ENCODE results near the gene GATAD2B.
"Not testable (repeated sequence)": the region's sequence is repeated elsewhere in the genome, so short reads cannot be mapped to it uniquely, and the experiment has no call there.

The GATAD2B gene

GRCh38 chr1:153782648-153783047 is 140.1 kb downstream of the GATAD2B start:
- Histone ChIP-seq H3K9ac (ENCODE audit: low read depth in 1 of 2, low read length in 2 of 2) (peak overlapping the region; percentile 83 to 90), H3K4me3 (ENCODE audit: low read depth in 1 of 2, low read length in 2 of 2) (peak overlapping the region; percentile 78 to 83), H3K4me1 (ENCODE audit: control insufficient read depth in 1 of 2, insufficient read depth in 2 of 2, low read length in 2 of 2) (peaks cover 15 to 26% of the 10 kb centered on the region in 2 donors)
- H3K27me3 ChIP-seq (ENCODE audit: control insufficient read depth in 1 of 2, insufficient read depth in 2 of 2, low read length in 2 of 2); H3K36me3 ChIP-seq (ENCODE audit: control insufficient read depth in 1 of 2, insufficient read depth in 2 of 2, low read length in 2 of 2); H3K27ac ChIP-seq (ENCODE audit: low read depth, low read length); H3K9me3 ChIP-seq (ENCODE audit: control insufficient read depth in 1 of 2, low read length in 2 of 2): not testable (repeated sequence)

- H3K36me3 ChIP-seq (ENCODE audit: control insufficient read depth in 1 of 2, insufficient read depth in 2 of 2, low read length in 2 of 2): no peaks in the 10 kb centered on the region
- H3K9ac ChIP-seq (ENCODE audit: low read depth in 1 of 2, low read length in 2 of 2): no peak overlapping the region
- H3K9me3 ChIP-seq (ENCODE audit: control insufficient read depth in 1 of 2, low read length in 2 of 2): no peaks in the 10 kb centered on the region
- H3K4me1 ChIP-seq (ENCODE audit: control insufficient read depth in 1 of 2, insufficient read depth in 2 of 2, low read length in 2 of 2): peaks cover 27 to 38% of the 10 kb centered on the region in 2 donors
- H3K4me3 ChIP-seq (ENCODE audit: low read depth in 1 of 2, low read length in 2 of 2): no peak overlapping the region
- H3K27ac ChIP-seq (ENCODE audit: low read depth, low read length): no peak overlapping the region
- no peaks in the 10 kb centered on the region for H3K27me3 ChIP-seq (ENCODE audit: control insufficient read depth in 1 of 2, insufficient read depth in 2 of 2, low read length in 2 of 2)
Measured at GRCh38 chr1:153780551-153780950, 142.2 kb downstream of the GATAD2B start.

- H3K4me3 ChIP-seq (ENCODE audit: low read depth in 1 of 2, low read length in 2 of 2): no peak overlapping the region
- no peaks in the 10 kb centered on the region for H3K36me3 ChIP-seq (ENCODE audit: control insufficient read depth in 1 of 2, insufficient read depth in 2 of 2, low read length in 2 of 2)
- no peaks in the 10 kb centered on the region for H3K9me3 ChIP-seq (ENCODE audit: control insufficient read depth in 1 of 2, low read length in 2 of 2)
- no peak overlapping the region for H3K27ac ChIP-seq (ENCODE audit: low read depth, low read length)
- no peak overlapping the region for H3K9ac ChIP-seq (ENCODE audit: low read depth in 1 of 2, low read length in 2 of 2)
- H3K27me3 ChIP-seq (ENCODE audit: control insufficient read depth in 1 of 2, insufficient read depth in 2 of 2, low read length in 2 of 2): no peaks in the 10 kb centered on the region
- H3K4me1 ChIP-seq (ENCODE audit: control insufficient read depth in 1 of 2, insufficient read depth in 2 of 2, low read length in 2 of 2): peaks cover 28 to 39% of the 10 kb centered on the region in 2 donors
Measured at GRCh38 chr1:153779781-153780541, 142.8 kb downstream of the GATAD2B start.

GRCh38 chr1:153778824-153779519 is 143.8 kb downstream of the GATAD2B start:
- H3K9me3 ChIP-seq (ENCODE audit: control insufficient read depth in 1 of 2, low read length in 2 of 2): no peaks in the 10 kb centered on the region
- H3K4me1 ChIP-seq (ENCODE audit: control insufficient read depth in 1 of 2, insufficient read depth in 2 of 2, low read length in 2 of 2): peaks cover 34 to 48% of the 10 kb centered on the region in 2 donors
- no peaks in the 10 kb centered on the region for H3K27me3 ChIP-seq (ENCODE audit: control insufficient read depth in 1 of 2, insufficient read depth in 2 of 2, low read length in 2 of 2)
- no peaks in the 10 kb centered on the region for H3K36me3 ChIP-seq (ENCODE audit: control insufficient read depth in 1 of 2, insufficient read depth in 2 of 2, low read length in 2 of 2)
- H3K27ac ChIP-seq (ENCODE audit: low read depth, low read length): no peak overlapping the region
- H3K4me3 ChIP-seq (ENCODE audit: low read depth in 1 of 2, low read length in 2 of 2): no peak overlapping the region
- H3K9ac ChIP-seq (ENCODE audit: low read depth in 1 of 2, low read length in 2 of 2): no peak overlapping the region

- Histone ChIP-seq H3K9me3 (ENCODE audit: control insufficient read depth in 1 of 2, low read length in 2 of 2) (no peaks in the 10 kb centered on the region), H3K27me3 (ENCODE audit: control insufficient read depth in 1 of 2, insufficient read depth in 2 of 2, low read length in 2 of 2) (no peaks in the 10 kb centered on the region), H3K4me1 (ENCODE audit: control insufficient read depth in 1 of 2, insufficient read depth in 2 of 2, low read length in 2 of 2) (peaks cover 31 to 46% of the 10 kb centered on the region in 2 donors), H3K4me3 (ENCODE audit: low read depth in 1 of 2, low read length in 2 of 2) (no peak overlapping the region), H3K9ac (ENCODE audit: low read depth in 1 of 2, low read length in 2 of 2) (no peak overlapping the region), H3K27ac (ENCODE audit: low read depth, low read length) (no peak overlapping the region), H3K36me3 (ENCODE audit: control insufficient read depth in 1 of 2, insufficient read depth in 2 of 2, low read length in 2 of 2) (peaks cover 0 to under 1% of the 10 kb centered on the region in 2 donors)
Measured at GRCh38 chr1:153778051-153778823, 144.5 kb downstream of the GATAD2B start.

GRCh38 chr1:153777648-153778047 is 145.1 kb downstream of the GATAD2B start:
- Histone ChIP-seq H3K9ac (ENCODE audit: low read depth in 1 of 2, low read length in 2 of 2) (no peak overlapping the region), H3K27me3 (ENCODE audit: control insufficient read depth in 1 of 2, insufficient read depth in 2 of 2, low read length in 2 of 2) (no peaks in the 10 kb centered on the region), H3K4me1 (ENCODE audit: control insufficient read depth in 1 of 2, insufficient read depth in 2 of 2, low read length in 2 of 2) (peaks cover 31 to 41% of the 10 kb centered on the region in 2 donors), H3K9me3 (ENCODE audit: control insufficient read depth in 1 of 2, low read length in 2 of 2) (no peaks in the 10 kb centered on the region), H3K27ac (ENCODE audit: low read depth, low read length) (no peak overlapping the region), H3K4me3 (ENCODE audit: low read depth in 1 of 2, low read length in 2 of 2) (no peak overlapping the region), H3K36me3 (ENCODE audit: control insufficient read depth in 1 of 2, insufficient read depth in 2 of 2, low read length in 2 of 2) (peaks cover 0 to 7% of the 10 kb centered on the region in 2 donors)

- no peak overlapping the region for H3K27ac ChIP-seq (ENCODE audit: low read depth, low read length)
- H3K4me3 ChIP-seq (ENCODE audit: low read depth in 1 of 2, low read length in 2 of 2): peak overlapping the region in 1 of 2 donors; percentile 72
- H3K27me3 ChIP-seq (ENCODE audit: control insufficient read depth in 1 of 2, insufficient read depth in 2 of 2, low read length in 2 of 2): no peaks in the 10 kb centered on the region
- H3K36me3 ChIP-seq (ENCODE audit: control insufficient read depth in 1 of 2, insufficient read depth in 2 of 2, low read length in 2 of 2): peaks cover 0 to 14% of the 10 kb centered on the region in 2 donors
- no peaks in the 10 kb centered on the region for H3K9me3 ChIP-seq (ENCODE audit: control insufficient read depth in 1 of 2, low read length in 2 of 2)
- peaks cover 31 to 44% of the 10 kb centered on the region in 2 donors for H3K4me1 ChIP-seq (ENCODE audit: control insufficient read depth in 1 of 2, insufficient read depth in 2 of 2, low read length in 2 of 2)
- H3K9ac ChIP-seq (ENCODE audit: low read depth in 1 of 2, low read length in 2 of 2): peak overlapping the region in 1 of 2 donors; percentile 5
Measured at GRCh38 chr1:153776845-153777370, 145.9 kb downstream of the GATAD2B start.

- H3K9ac ChIP-seq (ENCODE audit: low read depth in 1 of 2, low read length in 2 of 2): peak overlapping the region; percentile 46 to 82
- peak overlapping the region; percentile 71 to 72 for H3K4me3 ChIP-seq (ENCODE audit: low read depth in 1 of 2, low read length in 2 of 2)
- no peaks in the 10 kb centered on the region for H3K9me3 ChIP-seq (ENCODE audit: control insufficient read depth in 1 of 2, low read length in 2 of 2)
- H3K36me3 ChIP-seq (ENCODE audit: control insufficient read depth in 1 of 2, insufficient read depth in 2 of 2, low read length in 2 of 2): peaks cover 0 to 20% of the 10 kb centered on the region in 2 donors
- H3K27me3 ChIP-seq (ENCODE audit: control insufficient read depth in 1 of 2, insufficient read depth in 2 of 2, low read length in 2 of 2): no peaks in the 10 kb centered on the region
- H3K27ac ChIP-seq (ENCODE audit: low read depth, low read length): no peak overlapping the region
- H3K4me1 ChIP-seq (ENCODE audit: control insufficient read depth in 1 of 2, insufficient read depth in 2 of 2, low read length in 2 of 2): peaks cover 31 to 45% of the 10 kb centered on the region in 2 donors
Measured at GRCh38 chr1:153776352-153776751, 146.4 kb downstream of the GATAD2B start.

GRCh38 chr1:153775458-153776327 is 147.1 kb downstream of the GATAD2B start:
- Histone ChIP-seq H3K27ac (ENCODE audit: low read depth, low read length) (peak overlapping the region; percentile 52), H3K9me3 (ENCODE audit: control insufficient read depth in 1 of 2, low read length in 2 of 2) (no peaks in the 10 kb centered on the region), H3K36me3 (ENCODE audit: control insufficient read depth in 1 of 2, insufficient read depth in 2 of 2, low read length in 2 of 2) (peaks cover under 1 to 26% of the 10 kb centered on the region in 2 donors), H3K4me1 (ENCODE audit: control insufficient read depth in 1 of 2, insufficient read depth in 2 of 2, low read length in 2 of 2) (peaks cover 31 to 40% of the 10 kb centered on the region in 2 donors), H3K9ac (ENCODE audit: low read depth in 1 of 2, low read length in 2 of 2) (peak overlapping the region; percentile 46 to 82), H3K27me3 (ENCODE audit: control insufficient read depth in 1 of 2, insufficient read depth in 2 of 2, low read length in 2 of 2) (no peaks in the 10 kb centered on the region), H3K4me3 (ENCODE audit: low read depth in 1 of 2, low read length in 2 of 2) (peak overlapping the region; percentile 71 to 72)

Measured in duodenal mucosa (tissue), 2 donors.